GF-D8 (cell line): ENCODE results near the gene CFAP65.

Experiments
- DNase-seq: peaks from one replicate; lab custom pipeline; 2025; lab: John Stamatoyannopoulos, UW

CFAP65 gene

DNA sequence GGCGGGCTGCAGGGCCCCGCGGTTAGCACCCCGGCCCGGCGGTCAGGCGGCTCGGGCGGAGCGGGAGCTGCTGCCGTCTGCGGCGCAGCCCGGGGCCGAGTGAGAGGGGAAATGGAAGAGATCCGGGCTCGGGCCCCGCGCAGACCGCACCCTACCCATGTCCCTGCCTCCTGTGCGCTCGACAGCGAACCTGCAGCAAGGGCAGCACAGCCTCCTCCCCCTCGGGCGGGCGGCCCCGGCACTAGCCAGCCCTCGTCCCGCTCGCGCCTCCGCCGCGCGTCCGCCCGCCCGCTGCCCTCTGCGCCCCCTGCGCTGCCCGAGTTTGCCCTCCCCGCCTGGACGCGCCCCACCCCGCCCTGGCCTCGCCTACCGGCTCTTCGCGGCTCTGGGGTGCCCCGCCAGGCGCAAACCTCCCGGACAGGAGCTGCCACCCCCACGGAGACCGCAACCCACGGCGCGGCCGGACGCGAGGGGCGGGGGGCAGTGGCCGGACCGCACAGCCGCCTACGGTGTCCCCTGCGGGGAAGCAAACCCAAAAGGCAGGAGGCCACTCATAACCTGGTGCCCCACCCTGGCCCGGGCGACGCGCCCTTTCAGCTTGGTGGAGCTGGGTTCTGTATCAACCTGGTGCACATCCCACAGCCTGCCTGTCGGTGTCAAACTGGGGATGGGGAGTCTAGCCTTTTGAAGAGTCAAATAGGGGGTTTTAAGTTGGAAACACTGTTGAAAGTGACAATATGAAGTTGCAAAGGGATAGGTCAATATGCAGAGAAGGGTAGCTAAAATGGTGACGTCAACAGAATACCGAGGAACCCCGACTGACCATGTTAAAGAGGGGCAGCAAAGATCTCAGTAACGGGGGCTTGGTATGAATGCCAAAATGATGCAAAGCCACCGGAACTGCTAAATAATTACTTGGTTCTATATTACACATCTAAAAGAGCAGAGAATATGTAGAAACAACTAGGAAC is 19.8 kb upstream of the CFAP65 start, which contains the start of gene IHH:
Gene IHH, minus strand, starts transcription at position 101 of the 971 bp plus-strand sequence. CDS start 454 bp downstream, outside the sequence.
- no peak for DNase-seq

DNA sequence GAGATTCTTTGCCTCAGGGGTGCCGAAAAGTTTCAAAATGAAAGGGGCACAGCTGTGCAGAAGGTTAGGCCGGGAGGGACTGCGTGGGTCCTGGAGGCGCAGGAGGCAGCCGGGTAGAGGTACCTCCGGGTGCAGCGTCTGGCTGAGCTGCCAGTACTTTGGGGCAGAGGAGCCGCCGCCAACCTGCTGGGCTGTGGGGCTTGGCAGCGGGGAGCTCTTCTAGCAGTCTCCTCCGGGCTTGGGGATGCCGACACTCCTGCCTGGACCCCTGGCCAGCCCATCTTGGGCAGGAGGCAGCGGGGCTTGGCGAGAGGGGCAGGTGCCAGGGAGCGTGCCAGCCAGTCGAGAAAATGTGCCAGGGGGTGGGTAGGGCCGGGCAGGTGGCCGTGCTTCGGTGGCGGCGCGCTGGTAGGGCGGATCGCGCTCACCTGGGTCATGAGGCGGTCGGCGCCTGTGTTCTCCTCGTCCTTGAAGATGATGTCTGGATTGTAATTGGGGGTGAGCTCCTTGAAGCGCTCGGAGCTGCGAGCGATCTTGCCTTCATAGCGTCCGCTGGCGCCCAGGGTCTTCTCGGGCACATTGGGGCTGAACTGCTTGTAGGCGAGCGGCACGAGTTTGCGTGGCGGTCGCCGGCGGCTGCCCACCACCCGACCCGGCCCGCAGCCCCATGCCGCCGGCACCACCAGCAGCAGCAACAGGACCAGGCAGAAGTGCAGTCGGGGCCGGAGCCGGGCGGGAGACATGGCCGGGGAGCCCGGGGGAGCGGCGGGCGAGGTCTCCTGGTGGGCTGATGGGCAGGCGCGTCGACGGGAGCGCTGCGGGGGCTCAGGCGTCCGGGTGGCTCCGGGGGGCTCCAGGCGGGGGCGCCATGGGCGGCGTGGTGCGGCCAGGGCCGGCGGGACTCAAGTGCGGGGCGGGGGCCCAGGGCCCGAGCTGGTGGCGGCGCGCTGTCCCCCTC is 18.7 kb upstream of the CFAP65 start:
- no peak for DNase-seq

DNA sequence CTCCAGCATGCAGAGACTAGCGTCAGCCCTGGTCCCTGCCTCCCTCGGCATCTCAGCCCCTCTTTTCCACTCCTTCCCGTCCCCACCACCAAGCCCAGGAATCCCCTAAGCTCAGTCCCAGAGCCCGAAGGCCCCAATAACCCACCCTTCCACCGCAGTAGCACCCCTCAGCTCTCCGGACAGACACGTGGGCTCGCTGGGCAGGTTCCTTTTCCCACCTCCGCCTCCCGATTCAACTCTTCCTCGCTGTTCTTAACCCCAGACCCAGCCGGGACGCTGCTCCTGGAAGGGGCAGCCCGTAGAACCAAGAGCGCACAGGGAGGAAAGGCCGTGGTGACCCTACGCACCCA is 18.0 kb upstream of the CFAP65 start:
- no peak for DNase-seq

DNA sequence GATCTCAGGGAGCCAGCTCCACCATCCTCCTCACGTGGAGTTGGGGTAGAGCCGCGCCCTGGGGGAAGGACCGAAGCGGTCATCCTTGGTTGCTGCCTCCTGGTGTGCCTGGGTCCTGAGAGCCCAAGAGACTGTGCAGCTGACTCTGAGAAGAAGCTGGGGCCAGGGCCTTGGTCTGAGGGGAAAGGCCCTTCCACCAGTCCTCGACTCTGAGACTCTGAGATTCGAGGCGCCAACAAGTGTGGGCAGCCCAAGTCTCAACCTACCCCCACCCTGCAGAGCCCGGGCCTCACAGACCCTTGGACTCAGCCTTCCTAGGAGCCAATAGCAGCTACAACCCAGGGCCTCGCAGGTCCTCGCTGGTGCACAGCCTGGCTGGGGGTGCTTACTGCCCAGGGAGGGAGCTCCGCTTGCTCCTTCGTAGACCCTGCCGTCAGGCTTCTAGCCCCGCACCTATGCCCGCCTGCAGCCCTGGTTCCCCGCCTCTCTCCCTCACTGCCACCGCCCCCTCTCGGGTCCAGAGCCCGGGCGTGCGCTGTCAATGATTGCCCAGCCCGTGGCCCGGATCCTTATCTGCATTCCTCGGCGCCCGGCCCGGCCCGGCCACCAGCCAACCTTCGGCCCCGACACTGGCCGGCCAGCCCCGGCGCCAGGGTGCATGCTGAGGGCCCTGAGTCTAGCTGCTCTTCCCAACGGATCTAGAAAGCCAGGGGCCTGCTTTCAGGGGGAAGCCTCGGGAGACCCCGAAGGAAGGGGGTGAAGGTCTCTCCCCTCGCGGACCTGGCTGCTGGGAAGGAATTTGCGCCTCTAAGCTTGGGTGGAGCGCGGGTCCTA is 17.4 kb upstream of the CFAP65 start:
- DNase-seq = no peak

DNA sequence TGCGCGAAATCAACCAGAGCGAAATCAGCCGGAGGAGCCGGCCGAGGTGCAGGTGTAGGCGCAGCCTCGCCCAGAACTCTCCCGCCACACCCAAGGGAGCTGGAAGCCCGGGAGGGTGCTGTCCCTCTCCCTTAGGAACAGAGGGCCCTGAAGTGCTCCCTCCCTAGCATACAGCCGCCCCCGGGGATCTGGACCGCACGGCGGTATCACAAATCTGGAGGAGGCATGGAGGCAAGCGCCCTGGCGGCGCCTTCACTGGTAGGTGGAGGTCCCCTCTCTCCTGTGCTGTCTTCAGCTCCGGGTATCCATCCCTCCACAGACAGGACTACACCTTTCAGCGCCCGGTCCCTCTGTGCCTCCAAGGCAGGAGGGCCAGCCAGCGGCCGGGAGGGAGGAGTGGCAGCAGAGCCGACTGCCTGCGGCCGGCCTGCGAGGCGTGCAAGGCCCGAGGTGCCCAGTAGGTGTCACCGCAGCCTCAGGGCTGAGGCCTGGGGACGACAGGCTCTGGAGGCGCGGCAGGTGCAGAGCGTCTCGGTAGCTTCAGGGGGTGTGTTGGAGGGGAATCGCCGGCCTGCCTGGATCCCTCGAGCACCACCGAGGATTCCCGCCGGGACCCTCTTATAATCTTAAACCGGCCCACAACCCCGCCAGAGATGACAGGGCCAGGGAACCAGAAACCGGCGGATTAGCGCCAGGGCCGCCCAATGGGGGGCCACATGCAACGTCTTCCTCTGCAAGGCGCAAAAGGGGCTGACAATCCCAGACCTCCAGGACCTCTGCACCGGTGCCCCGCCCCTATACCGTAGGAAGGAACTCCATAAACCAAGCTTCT is 16.6 kb upstream of the CFAP65 start:
- no peak for DNase-seq

DNA sequence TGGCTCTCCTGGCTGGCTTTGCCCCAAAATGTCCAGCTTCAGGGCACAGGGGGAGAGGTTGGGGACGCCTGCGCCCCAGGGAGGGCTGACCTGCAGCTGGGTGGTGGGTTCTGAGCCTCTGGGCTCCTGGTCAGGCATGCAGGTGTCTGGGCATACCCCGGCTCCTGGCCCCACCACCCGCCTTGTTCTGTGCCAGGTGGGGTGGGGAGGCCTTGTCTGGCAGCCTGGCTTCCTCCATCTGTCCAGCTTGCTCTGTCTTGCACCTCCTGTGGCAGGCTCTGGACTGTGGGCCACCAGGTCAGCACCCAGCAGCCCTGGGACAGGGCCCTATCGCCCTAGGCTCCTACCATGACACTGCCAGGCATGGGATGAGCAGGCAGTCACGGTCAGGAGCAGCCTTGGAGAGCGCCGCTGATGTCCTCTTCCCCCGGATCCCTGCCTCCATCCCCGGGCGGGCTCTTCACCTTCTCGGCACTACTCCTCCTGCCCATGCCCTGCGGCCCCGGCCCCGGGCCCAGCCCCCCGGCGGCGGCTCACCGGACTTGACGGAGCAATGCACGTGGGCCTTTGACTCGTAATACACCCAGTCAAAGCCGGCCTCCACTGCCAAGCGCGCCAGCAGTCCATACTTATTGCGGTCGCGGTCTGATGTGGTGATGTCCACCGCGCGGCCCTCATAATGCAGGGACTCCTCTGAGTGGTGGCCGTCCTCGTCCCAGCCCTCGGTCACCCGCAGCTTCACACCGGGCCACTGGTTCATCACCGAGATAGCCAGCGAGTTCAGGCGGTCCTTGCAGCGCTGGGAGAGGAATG is 15.8 kb upstream of the CFAP65 start:
- DNase-seq = no peak

DNA sequence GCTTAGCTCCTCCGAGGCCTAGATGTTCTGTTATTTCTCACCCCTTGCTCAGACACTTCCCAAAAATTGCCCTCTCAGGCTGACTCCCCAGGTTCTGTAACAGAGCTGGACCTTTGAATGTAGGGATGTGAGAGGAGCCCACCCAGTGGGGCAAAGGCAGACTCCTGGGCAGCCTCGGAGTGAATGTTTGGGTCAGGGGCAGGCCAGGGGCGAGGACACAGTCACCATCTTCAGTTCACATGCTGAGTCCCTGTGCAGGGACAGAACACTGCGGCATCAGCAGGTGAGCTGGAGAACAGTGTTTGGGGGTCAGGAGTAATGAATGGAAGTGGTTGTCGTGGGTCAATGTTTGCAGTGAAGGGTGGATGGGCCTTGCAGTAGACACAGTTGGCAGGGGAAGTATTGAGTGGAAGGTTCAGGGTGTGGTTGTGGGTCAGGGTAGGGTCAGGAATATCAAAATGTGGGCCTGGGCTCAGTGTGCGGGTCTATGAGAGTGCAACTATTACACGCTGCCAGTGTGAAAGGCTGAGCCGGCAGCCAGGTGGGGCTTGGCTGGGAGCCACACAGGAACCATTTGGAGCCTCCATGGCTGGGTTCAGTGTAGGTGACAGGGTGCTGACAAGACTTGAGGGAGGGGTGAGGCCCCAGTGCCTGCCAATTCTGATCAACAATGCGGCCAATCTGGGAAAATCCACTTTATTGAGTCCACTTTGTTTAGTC is 15.0 kb upstream of the CFAP65 start:
- DNase-seq = no peak

DNA sequence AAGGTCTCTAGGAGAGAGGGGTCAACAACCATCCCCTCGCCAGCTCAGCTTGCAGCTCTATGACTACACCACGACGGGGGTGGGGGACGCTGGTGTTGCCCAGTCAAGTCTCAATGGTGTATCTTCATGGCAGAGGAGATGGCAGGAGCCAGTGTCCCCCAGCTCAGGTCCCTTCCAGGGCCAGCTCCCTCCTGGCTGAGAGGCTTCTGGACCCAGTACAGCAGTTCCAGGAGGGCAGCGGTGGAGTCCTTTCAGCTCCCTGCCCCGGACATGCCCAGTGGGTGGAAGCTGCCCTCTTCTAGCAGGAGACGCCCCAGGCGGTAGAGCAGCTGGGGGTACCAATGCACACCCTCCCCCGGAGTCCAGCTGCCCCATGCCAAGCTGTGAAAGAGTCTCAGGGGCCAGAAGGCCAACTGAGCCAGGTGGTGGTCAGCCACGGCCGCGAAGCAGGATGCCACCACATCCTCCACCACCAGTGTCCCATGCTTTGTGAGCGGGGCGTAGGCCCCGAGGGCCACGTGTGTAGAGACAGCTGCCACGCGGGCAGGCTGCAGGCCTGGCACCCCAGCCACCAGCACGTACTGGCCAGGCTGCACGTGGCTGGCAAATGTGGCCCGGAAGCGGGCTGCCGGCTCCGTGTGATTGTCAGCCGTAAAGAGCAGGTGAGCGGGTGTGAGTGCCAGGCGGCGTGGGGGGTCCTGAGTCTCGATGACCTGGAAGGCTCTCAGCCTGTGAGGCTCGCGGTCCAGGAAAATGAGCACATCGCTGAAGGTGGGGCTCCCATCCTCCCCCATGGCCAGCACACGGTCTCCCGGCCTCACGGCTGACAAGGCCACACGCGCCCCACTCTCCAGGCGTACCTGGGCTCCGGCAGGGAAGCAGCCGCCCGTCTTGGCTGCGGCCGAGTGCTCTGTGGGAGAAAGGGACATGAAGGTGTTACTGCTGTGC is 13.9 kb upstream of the CFAP65 start:
- DNase-seq = no peak

DNA sequence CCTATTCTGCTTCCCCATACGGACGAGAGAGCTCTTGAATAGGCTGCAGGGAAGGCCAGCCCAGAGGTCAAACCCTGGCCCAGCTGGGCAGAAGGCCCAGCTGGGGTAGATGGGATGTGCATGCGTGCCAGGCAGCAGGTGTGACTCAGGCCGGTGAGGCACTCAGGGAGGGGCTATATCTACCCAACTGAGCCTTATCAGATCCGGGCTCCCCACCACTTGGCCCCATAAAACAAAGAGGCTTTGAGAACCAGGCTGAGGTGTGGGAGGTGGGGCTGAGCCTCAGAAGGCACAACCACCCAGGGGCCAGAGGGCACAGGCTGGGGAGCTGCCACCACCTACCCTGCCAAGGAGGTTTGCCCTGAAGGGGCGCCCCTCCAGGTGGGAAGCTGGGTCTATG is 8.0 kb upstream of the CFAP65 start:
- no peak for DNase-seq

DNA sequence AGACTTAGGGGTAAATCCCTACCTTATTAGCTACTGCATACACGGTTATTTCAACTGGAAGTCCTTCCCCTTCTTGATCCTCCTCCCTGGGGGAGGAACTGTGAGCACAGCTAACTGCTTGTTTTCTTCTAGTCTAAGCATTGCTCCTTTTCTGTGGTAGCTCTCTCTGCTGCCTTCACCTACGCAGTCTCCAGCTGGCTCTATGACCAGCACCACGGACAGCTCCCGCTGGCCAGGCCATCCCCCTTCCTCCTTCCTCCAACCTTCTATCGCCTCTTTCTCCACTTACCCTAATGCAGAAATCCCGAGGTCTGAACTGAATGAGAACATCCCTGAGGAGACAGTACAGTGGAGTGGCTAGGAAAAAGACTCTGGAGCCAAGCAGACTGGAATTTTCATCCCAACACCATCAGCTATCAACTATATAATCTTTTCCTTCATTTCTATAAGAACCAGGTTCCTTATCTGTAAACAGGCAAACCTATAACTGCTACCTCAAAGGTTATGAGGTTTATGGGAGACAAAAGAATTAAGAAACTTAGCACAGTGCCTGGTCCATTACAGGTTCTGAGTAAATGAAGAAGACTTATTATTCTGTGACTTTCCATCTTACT is 4.7 kb upstream of the CFAP65 start:
- DNase-seq = no peak

DNA sequence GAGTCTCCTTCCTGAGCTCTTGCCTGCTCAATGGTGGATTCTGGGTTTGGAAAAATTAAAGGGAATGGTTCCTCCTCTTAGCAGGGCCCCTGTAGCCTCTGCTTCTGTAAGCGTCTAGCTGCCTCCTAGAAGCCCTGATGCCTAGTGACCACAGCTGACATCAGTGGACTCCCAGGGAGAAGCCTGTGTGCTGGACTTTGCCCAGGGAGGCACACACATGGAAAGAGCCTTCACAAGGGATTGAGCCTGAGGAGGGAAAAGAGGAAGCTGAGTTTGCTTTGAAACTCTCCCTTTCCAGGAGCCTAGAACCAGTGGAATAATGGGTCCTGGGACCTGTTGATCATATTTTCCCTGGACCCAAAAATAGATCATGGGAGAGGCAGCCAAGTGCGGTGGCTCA is 1.4 kb upstream of the CFAP65 start:
- DNase-seq = no peak

DNA sequence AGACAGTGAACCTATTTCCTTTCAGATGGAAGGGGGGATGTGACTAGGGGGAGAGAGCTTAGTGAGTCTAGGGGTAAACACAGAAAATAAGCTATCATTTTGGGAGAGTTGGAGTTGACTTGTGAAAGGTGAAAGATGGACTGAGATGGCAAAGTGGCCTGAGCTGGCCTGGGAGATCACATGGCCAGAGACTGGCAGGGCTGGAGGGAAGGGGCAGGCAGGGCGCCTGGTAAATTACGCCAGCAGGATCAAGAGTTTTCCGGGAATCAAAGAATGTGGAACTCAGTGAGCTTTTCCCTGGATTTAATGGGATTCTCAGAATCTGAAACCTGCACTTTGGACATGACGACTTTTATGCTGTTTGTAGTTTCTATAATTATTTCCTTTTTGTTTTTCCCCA is 841 bp upstream of the CFAP65 start:
- DNase-seq = no peak

DNA sequence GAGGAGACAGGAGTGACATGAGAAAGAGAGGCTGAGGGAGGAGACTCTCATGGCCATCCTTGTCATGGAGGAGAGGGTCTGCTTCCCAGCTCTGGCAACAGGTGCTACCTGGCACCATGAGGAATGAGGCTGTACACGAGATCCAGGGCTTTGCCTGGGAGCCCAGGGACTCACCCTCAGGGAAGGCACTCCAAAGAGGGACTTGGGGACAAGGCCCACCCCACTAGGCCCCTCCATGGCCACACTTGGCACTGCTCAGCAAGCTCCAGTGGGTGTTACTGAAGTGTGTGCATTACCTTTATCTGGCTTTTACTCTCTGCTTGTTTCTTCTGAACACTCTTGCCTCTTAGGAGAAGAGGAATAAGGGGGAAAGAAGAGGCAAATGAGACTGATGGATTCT is 2.7 kb downstream of the CFAP65 start:
- no peak for DNase-seq

DNA sequence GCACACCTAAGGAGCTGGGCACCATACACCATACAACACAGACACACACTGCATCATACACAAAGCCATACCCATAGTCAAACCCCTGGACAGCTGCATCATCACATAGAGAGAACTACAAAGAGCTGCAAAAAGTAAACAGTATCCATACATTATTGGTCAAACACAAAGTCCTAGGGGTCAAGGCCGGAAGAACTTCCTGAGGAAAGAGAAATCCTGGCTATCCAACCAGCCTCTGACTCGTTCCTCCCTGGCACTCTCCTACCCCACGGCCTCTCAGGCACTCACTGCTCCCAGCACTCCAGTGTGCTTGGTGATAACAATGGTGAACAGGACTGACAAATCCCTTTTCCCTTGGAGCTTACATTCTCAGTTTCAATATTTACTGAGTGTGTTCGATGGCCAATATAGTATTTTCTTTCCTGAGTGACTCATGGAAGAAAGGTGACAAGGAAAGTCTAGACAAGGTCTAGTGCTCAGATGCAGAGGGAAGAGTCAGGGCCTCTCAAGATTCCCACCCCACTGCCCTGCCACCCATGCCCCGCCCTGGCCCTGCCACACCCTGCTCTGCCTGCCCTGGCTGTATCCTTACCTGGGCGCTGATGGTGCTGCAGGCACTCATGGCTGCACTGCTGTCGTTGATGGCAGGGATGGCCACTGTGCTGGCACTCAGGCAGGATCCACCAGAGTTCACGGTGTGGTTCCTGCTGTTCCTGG is 3.4 kb downstream of the CFAP65 start:
- DNase-seq = no peak

DNA sequence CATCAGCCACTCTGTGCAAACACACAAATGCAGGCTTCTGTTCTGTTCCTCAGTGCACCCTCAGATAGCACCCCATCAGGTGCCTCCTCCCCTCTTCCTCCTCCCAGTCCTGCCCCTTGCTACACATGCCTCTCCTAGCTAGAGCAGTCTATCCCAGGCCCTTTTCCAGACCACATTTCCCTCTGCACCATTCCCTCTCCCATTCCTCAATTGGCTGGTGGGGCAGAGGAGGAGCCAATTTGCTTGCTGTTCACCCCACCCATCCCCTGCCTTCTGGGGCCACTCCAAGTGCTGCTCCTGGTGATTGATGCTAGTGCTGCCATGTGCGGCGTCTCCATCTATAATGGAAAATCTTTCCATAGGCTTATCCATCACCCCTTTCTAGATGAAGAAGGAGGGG is 5.4 kb downstream of the CFAP65 start:
- DNase-seq = no peak

DNA sequence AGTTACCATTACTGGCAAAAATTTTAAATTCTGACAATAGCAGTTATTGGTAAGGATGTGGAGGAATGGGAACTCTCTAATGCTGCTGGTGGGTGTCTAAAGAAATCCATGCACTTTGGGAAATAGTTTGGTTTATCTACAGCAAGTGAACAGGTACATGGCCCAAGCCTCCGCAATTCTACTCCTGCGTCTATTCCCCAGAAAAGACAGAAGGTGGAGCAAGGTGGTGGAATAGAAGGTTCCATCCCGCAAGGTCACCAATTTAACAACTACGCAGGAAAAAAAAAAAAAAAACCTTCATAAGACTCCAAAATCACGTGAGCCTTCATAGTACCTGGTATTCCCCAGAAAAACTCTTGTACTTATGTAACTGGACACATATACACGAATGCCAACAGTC is 6.5 kb downstream of the CFAP65 start:
- DNase-seq = no peak
